GM12865 (cell line): ENCODE results near the gene MRPL18.

ENCODE experiments used
- DNase-seq: peaks from one replicate; pipeline ENCODE4 v3.0.0; 2010; ENCODE audit warnings: low read depth
- H3K4me3 ChIP-seq: 2 replicates; pipeline ENCODE4 v1.5.1; 2011; ENCODE audit warnings: mild to moderate bottlenecking, low read depth, low read length, control low read depth
- TF ChIP-seq, protein P1 (sequence below): IDR thresholded peaks from 2 replicates; pipeline ENCODE4 v1.5.1; 2011; ENCODE audit warnings: low read length, control low read depth, low read depth, inconsistent platforms; ENCODE audit not compliant: insufficient read depth; ENCODE audit errors: missing control alignments

The MRPL18 gene

DNA sequence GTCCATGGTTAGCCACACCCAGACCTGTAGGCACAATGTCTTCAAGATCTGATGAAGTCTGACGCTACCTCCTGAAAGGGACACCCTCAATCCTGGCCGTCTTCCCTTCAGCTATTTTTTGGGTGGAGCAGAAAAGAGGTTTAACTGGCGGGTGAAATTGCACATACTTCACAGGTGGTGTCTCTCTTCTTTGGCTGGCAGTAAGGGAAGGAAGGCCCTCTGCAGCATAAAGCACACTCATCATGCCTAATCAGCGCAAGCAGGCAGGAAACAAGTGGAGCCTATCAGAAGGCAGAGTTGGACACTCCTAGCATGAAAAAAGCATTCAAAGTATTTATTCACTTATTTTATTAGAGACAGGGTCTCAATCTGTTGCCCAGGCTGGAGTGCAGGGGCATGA, 42.7 kb downstream of the MRPL18 start:
- H3K4me3 ChIP-seq = no peak overlapping the region
- TF ChIP-seq, protein P1, sequence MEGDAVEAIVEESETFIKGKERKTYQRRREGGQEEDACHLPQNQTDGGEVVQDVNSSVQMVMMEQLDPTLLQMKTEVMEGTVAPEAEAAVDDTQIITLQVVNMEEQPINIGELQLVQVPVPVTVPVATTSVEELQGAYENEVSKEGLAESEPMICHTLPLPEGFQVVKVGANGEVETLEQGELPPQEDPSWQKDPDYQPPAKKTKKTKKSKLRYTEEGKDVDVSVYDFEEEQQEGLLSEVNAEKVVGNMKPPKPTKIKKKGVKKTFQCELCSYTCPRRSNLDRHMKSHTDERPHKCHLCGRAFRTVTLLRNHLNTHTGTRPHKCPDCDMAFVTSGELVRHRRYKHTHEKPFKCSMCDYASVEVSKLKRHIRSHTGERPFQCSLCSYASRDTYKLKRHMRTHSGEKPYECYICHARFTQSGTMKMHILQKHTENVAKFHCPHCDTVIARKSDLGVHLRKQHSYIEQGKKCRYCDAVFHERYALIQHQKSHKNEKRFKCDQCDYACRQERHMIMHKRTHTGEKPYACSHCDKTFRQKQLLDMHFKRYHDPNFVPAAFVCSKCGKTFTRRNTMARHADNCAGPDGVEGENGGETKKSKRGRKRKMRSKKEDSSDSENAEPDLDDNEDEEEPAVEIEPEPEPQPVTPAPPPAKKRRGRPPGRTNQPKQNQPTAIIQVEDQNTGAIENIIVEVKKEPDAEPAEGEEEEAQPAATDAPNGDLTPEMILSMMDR = no peak
- DNase-seq = no peak

DNA sequence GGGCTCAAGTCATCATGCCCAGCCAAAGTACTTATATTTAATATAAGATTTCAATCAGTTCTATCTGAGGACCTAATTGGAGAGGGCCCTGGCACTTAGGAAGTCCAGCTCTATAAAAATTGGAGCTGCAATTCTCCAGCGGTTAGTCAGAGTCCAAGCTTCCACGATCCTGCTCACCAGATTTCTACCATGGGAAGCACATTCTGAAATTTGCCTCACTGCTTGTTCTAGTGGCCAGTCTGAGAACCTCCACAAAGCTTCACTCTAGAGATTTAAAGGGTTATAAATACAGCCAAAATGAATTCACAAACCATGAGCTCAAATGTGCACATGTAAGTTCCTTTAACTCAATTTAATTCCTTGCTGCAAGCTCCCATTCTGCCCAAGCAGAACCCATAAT, 43.3 kb downstream of the MRPL18 start:
- H3K4me3 ChIP-seq = no peak overlapping the region
- TF ChIP-seq, protein P1 = no peak
- DNase-seq = no peak

DNA sequence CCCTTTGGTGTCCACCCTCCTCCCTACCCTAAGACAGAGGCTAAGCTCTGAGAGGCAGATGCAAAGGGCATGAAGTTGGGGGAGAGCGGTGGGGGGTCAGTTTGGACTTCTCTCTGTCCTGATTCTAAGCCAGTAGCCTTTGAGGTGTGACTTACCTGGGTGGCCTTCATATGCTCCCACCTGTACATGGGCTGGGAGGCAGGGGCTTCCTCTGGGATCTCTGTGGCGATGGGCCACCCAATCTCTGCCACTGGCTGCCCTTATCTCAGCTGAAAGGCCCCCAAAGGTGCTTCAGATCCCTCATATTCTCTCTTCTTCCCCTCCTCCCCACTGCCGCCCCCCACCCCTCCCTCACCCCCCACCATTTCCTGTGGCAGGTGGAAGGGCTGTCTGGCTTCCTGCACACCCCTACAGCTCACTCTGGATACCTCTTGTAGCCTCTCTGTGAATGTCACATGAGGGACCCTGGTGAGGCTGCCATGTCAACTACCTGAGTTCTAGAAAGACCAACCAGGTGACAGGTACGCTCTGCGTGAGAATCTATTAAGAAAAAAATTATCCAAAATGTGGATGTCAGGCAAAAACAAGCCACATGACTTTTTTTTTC, 43.8 kb downstream of the MRPL18 start:
- no peak overlapping the region for H3K4me3 ChIP-seq
- DNase-seq = no peak
- TF ChIP-seq, protein P1 = no peak

DNA sequence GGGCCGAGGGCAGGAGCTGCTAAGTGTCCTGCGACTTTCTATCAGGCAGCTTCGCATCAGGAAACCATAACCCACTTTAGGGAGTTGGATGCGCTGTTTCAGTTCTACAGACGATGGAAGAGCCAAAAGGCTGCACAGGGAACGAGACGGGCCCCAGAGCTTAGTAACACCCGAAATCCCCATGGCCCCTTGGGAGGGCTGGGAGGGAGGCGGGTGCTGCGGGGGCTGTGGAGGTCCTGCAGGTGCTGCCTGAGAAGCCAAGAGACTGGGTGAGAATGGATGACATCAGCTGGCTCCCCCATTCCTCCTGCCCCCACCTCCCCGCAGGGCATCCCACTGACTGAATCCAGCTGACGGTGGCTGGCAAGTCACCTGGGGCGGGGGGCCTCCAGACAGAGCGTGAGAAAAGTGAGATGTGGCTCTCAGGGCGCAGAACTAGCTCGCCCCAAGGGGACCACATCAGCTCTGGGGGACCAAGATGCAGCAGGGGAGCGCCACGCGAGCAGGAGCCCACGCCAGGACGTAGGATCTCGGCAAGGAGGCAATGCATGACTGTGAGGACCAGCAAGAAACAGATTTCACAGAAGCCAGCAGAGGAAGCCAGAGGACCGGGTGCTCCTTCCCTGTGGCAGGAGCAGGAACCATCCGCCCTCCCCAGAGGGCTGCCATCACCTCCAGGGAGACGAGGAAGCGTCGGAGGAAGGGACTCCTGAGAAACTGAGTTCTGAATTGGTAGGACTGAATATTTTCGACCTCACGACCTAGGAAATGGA, 46.6 kb downstream of the MRPL18 start:
- no peak for DNase-seq
- H3K4me3 ChIP-seq = no peak overlapping the region
- TF ChIP-seq, protein P1 = no peak

DNA sequence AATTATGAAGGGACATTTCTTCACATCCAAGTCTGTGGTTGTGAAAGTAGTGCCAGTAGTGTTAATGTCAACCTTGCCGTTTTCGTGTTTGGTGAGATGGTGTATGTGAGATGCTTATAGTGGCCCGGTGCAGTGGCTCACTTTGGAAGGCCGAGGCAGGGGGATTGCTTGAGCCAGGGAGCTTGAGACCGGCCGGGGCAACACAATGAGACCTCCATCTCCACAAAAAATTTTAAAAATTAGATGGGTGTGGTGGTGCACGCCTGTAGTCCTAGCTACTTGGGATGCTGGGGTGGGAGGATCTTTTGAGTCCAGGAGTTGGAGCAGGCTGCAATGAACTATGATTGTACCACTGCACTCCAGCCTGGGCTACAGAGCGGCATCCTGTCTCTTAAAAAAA, 47.2 kb downstream of the MRPL18 start:
- no peak for DNase-seq
- TF ChIP-seq, protein P1 = no peak
- no peak overlapping the region for H3K4me3 ChIP-seq

DNA sequence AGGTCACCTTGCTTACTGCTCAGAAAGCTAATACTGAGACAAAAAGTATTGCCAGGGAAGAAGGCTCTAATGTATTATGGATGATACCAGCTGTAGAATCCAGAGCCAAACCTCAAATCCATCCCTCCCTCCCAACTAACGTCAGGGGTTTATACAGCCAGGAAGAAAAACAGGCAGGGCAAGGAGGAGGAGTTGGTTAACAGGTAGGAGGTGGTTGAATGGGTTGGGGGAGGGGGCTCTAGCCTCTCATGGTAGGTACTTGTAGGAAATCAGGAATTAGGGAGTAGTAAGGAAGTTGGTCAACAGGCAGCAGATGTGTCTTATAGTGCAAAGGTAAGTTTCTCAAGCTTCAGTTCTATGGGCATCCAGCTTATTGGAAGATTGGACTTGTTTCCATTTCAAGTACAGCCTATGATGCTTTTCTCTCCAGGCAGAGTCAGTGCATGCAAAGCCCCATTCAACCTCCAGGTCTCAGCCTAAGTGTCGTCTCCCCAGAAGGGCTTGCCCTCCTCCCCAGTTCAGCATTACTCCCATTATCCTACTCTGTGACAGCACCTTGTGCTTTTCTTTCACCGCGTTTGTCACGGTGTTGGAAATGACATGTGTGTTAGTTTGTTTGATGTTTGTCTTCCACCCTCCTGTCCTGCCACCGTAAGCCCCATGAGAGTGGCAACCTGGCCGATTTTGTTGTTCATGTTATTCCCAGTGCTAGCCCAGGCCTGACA, 47.9 kb downstream of the MRPL18 start:
- H3K4me3 ChIP-seq = no peak overlapping the region
- no peak for DNase-seq
- TF ChIP-seq, protein P1 = no peak

DNA sequence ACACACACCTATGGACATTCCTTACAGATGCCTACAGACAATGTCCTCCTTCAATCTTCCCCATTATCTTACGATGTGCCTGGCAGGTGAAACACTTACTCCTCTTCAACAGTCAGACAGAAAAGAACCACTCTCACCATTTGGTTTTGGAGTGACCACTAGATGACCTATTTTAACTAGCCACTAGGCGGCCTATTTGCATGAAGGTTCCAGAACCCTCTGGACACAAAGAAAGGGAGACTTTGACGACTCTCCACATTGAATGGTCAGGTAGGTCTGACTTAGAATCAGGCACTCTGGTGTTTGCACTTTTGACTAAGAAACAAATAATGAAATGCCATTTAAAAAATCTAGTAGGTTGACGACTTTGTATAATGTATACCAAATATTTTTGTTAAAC, 51.8 kb downstream of the MRPL18 start:
- no peak overlapping the region for H3K4me3 ChIP-seq
- TF ChIP-seq, protein P1 = no peak
- DNase-seq = peak; percentile 26
